Non-pigmented ciliary epithelial cell (primary cell): ENCODE data around the gene TKFC.

Experiments used
- DNase-seq: peaks from one replicate; pipeline ENCODE4 v3.0.0-alpha.2; 2010; ENCODE audit warnings: low read depth

Gene TKFC, protein sequence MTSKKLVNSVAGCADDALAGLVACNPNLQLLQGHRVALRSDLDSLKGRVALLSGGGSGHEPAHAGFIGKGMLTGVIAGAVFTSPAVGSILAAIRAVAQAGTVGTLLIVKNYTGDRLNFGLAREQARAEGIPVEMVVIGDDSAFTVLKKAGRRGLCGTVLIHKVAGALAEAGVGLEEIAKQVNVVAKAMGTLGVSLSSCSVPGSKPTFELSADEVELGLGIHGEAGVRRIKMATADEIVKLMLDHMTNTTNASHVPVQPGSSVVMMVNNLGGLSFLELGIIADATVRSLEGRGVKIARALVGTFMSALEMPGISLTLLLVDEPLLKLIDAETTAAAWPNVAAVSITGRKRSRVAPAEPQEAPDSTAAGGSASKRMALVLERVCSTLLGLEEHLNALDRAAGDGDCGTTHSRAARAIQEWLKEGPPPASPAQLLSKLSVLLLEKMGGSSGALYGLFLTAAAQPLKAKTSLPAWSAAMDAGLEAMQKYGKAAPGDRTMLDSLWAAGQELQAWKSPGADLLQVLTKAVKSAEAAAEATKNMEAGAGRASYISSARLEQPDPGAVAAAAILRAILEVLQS

DNA sequence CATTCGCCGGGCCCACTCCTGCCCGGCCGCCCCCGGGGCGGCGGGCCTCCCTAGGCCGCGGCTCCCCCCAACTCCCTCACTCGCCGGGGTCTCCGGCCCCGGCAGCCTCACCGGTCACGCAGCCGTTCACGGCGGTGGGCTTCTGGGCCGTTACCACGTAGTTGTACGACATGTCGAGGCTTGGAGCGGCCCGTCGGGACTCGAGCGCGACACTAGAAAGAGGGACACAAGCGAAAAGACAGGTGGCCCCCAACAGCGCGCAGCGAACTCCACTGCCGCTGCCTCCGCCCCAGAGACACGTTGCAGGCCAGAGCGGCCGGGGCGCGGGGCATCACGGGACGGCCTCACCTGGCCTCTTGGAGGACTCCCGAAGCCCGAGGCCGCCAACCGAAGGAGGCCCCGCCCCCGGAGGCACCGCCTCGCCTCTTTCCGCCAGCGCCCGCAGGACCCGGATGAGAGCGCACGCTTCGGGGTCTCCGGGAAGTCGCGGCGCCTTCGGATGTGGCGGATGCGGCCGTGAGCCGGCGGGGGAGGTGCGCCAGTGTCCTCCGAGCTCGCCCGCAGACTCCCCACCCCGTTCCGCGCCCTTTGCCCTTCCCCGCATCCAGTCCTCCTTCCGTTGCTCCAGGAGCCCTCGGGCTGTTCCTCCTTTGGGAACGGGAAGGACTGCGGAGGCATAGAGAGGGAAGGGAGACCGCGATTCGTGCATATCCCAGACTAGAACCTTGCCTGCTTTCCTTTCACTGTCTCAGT lies at the start of gene TKFC, which contains the start of gene DDB1:
Gene TKFC (plus strand): TSS at position 432 of the 753 bp plus-strand sequence. CDS start 1,501 bp downstream, outside the sequence.
Gene DDB1 (minus strand): TSS at position 309 of the 753 bp plus-strand sequence. CDS start 137 bp downstream, at position 172.
- peak; percentile 42 for DNase-seq

DNA sequence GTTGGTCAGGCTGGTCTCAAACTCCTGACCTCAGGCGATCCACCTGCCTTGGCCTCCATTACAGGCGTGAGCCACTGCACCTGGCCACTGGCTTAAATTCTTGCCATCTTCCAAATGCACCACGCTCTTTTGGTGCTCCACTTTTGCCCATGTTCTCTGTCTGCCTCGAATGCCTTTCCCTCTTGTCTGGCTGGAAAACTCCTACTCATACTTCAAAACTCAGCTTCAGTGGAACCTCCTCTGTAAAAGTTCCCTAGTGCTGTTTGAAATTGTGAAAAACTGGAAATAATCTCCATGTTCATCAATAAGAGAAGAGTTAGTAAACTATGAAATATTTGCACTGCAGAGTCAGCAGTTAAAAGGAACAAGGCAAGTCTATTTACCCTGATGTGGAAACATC lies 49.4 kb upstream of the TKFC start:
- no peak for DNase-seq

DNA sequence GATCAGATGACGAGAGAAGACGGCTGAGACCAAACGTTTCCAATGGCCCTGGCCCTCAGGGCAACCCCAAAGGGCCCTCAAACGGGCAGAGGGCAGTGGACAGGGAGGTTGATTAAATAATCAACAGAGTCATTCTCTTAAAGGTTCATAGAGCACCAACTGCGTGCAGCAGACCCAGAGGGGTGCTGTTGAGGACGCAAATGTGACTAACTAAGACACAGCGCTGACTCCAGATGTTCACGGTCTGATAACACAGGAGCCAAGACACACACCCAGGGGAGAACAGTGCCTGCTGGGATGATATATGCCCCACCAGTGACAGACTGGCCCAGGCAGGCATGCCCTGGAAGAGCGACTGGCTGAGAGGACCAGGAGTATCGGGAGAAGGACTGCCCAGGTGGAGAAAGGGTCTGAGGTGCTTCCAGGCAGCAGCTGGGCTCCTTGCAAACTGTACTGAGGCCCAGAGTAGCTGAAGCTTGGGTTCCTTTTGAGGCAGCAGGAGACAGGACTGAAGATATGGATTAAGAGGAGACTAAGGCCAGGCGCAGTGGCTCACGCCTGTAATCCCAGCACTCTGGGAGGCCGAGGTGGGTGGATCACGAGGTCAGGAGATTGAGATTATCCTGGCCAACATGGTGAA lies 45.6 kb upstream of the TKFC start:
- no peak for DNase-seq

DNA sequence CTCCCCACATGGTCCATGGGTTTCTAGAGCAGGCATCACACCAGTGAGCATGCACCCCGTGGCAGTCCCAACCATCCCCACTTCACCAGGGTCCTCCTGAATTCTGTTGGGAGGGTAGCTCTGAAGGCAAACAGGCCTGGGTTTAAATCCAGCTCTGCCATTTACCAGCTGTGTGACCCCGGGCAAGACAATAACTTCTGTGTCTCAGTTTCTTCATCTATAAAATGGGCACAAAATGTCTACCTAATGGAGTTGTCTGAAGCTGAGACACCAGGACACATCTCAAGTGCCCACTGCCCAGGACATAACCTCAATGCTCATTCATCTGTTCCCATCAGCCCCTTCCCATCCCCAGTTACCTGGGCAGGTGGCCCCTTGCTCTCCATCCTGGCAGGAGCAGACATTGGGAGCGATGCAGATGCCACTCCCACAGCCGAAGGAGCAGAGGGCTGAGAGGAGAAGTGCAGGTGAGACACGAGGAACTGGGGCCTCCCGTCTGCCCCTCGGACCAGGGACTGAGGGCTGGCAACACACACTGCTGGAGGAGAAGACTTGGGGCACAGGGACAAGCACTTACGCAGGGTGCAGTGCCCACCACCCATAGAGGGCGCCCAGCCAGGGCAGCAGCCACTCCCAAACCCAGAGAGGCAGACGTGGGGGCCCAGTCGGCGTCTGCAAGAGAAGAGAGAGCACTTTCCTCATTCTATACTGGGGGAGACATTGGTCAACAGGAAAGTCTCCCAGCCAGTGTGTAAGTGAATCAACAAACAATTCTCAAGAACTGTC lies 41.9 kb upstream of the TKFC start:
- no peak for DNase-seq

DNA sequence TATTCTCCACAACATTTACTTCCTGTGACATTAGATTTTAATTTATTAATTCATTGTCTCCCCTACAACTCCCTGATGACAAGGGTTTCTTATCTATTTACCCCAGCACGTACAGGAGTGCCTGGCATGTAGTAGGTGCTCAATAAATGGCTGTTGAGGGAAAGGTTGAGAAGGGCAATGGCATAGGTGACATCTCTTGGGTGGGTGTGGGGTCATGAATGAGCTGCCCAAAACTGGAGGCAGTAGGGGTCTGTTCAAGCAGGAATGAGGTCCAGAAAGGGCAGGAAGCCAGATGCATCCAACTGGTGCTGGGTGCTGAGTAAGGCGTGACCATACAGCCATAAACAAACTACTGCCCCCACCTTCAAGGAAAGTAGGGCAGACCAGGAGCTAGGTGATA lies 40.7 kb upstream of the TKFC start:
- no peak for DNase-seq

DNA sequence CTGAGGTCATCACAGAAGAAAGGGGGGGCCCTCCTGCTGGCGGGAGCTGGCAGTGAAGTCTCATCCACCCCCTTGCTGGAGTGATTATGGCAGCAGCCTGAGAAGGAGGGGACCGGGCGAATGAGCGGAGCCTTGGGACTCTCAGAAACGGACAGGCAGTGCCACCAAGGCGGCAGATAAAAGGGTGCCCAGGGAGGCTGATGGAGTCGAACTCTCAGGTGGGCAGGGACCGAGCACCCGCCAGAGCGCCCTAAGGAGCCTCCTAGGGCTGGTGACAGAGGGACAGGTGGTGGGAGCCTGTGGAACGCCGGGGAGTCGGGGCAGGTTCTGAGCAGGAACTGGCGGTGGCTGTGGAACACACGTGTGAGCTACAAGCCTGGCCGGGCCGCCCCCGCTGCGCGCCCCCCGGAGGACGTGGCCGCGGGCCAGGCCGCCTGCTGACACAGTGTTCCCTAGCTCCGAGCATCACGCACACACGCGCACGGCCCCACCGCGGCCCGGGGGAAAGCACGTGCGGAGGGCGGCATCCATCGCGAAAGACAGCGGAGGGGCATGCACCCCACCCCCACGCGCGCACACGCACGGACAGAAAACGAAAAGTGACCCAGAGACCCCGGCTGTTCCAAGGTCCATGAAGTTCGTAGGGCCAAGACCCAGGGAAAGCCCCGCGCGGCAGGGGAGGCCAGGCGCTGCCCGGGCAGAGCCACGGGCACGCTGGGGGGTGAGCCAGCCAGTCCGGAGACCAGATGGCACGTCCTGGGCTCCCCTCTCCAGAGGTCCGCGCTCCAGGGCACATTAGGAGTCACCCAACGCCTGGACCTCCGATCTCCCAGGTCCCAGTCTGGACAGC lies 38.9 kb upstream of the TKFC start:
- no peak for DNase-seq

DNA sequence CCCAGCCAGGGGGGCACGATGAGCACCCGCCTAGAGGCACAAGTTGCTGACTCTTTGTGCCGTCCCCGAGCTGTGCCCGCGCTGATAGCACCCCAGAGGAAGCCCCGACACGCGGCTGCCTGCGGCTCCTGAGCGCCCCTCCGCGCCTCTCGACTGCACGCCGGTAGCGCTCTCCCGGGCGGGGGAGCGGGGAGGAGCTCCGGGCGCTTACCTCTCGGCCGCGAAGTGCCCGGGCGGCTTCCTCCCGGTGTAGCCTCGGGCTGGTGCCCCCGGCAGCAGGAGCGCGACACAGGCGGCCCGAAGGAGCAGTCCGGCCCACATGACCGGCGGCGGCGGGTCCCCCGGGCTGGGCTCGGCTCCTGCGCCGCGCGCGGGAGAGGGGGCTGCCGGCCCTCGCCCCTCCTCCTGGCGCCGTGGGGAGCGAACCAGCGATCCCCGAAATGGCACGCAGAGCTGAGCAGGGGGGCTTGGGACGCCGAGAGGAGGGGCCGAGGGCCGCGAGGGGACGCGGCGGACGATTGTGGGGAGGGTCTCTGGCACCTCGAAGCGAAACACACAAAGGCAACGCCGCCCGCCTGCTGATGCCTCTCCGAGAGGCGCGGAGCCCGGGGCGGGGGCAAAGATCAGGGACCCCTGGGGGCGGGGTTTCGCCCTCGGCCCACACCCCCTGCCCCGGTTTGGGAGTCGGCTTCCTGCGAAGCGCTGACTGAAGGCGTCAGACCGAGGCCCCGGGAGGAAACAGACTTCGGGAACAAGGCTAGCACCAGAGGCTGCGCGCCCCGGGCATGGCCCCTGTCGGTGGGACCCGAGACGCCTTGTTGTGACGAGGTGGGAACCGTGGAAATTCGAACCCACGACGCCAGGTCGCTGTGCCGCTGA lies 38.1 kb upstream of the TKFC start, which contains the start of gene VWCE:
Gene VWCE (minus strand): TSS at position 600 of the 879 bp plus-strand sequence. CDS start 279 bp downstream, at position 321.
- DNase-seq, result no peak

DNA sequence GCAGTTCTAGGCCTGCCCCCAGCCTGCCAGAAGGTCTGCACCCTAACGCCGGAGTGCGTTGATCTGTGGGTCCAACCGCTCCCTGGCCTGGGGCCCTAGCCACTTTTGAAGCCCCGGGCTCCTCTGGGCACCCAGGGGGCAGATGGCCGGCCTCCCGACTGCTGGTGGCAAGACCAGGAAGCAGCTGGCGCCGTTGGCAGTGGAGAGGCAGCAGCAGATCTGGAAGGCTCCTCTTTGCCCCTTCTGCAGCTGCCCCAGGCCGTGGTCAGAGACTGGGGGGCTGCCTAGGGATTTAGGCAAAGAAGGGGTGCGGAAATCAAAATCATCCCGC lies 37.5 kb upstream of the TKFC start:
- DNase-seq, result no peak

DNA sequence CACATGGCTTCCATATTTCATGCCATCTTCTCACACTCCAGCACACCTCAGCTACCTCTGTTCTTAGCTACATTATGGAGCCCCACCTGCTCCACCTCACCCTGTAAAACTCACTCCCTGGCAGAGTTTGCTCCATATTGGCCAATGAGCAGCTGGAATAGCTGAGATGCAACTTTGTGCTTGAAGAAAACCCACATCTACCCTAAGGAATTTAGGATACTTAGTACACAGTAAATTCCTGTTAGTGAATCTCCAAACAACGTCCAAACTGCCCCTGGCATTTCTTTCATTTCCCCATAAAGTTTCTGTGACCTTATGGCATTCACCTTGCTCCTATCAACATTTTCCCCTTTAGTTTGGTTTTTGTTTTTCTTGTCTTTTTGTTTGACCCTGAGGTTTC lies 35.7 kb upstream of the TKFC start:
- DNase-seq, result no peak

DNA sequence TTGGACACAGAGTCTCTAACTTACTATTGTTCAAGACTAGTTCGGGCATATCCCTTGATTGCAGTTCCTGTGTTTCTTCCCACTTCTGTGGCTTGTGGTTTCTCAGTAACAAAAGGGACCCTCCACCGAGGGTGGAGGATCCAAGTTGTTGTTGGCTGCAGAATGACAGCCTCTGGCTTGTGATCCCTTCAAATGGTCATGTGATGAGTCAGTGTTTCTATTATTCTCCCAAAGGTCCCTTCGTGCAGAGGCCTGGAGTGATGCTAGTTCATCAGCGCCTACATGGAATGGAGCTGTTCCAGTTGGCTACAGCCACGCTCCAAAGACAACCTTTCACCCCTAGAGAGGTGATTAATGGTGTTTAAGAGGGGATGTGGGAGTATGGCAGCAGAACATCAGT lies 35.3 kb upstream of the TKFC start:
- peak; percentile 69 for DNase-seq

DNA sequence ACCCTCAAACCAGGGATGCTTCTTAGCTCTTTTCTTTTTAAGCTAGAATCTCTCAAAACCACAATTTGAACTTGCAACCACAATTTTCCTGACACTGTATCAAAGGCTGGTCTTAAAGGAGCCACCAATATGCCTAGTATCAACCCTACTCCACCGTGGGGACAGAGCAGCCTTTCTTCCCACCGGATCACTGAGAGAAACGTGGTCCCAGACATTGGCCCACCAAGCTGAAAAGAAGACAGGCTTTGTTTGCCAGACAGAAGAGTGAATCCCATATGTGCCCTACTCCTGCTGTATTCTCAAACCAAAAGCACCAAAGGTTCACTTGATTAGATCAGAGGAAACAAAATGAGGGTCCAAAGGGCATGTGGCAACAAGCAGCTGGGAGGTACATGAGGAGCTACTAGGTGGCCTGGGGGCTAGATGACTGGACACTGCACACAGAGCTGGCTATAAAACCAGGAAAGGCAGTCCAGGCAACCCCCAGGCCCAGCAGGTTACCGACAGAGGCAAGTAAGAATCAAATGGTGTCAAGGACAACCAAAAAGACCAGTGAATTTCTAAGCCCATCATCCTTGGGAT lies 34.3 kb upstream of the TKFC start:
- DNase-seq, result no peak

DNA sequence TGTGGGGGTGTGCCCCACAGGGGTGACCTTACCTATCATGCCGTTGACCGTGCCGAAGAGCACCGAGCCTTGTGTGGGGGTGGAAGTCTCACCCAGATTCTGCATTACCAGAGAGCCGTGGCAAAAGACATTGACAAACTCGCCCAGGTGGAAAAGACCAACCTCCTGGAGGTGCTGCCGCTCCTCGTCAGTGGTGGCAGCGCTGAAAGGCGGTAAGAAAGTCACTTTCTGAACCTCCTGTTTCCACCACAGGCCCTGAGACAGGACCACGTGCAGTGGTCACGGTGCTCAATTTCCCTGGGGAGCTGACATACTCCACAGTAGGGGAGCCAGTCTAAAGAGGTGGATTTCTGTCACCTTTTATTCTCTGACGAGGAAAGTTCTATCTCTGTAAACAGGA lies 30.5 kb upstream of the TKFC start:
- no peak for DNase-seq

DNA sequence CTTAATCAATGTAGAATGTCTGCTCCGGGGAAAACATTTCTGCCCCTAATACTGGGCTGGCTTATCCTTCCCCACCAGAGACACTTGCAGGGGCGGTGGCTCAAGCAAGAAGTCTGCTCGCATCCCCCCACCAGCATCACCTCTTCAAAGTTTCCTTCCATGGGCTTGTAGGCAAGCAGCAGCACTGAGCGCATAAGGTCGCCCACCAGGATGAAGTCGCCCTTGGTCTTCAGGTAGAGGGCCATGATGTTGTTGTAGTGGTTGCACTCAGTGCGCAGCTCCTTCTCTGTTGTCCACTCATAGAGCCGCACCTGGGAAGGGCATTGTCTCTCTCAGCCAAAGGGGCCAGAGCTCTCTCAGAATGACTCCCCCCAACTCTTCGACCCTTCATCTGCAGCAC lies 29.3 kb upstream of the TKFC start:
- no peak for DNase-seq

DNA sequence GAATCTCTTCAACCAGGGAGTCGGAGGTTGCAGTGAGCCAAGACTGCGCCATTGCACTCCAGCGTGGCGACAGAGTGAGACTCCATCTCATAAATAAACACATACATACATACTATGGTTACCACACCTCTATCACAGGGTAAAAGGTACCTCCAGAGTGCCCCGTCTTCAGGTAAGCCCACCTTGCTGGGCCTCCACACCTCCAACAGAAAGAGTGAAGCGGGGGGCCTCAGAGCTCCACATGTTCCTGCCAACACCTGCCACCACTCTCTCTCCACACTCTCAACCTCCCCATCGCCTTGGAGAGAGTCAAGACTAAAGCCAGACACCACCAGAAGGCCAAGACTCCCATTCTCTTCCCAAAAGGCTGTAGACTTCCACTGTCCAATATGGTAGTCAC lies 27.6 kb upstream of the TKFC start:
- DNase-seq, result no peak

DNA sequence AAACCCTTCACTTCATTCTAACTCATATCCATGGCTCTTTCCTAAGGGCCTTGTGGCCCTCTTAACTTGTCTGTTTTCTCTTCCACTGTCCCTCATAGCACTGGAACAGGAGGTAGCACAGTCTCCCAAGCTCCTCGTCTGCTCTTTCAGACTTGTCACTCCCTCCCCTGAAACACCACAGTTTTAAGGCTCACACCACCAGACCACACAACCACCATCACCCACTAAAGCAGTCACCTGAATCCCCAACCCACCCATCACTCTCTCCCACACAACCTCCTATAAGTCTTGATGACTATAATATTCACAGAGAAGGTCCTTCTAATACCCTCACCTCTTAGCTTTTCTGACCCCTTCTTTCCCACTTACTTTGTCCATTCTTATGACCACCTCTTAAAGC lies 26.8 kb upstream of the TKFC start:
- no peak for DNase-seq

DNA sequence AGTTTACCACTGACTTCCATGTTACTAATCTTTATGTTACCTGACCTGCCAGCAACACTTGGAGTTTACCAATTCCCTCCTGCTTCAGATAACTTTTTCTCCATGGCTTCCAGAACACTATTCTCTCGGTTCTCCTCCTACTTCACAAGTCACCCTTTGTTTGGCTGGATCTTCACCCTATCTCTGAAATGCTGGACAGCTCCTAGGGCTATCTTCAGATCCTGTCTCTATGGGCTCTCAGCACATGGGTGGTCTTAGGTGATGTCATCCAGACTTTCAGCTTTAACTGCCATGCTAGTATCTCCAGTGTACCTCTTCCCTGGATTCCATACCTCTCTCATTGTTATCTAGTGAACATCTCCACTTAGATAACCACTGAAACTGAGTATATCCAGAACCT lies 25.7 kb upstream of the TKFC start:
- DNase-seq, result no peak

DNA sequence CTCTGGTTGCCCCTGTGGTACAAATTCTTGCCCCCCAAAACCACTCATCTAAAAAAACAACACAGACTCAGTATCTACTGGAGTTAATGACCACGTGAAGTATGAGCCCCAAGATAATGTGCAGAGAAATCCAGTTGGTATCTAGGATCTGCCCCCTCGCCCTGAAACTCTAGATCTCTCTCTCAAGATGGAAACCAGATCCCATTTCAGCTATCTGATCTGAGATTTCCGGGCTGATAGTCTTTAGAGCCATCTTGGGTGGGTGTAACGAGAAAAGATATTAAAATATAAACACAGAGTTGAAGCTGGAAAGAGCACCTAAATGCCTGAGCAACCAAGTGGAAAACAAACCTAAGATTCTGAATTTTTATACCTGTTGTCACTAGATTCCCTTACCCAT lies 23.9 kb upstream of the TKFC start:
- DNase-seq, result no peak

DNA sequence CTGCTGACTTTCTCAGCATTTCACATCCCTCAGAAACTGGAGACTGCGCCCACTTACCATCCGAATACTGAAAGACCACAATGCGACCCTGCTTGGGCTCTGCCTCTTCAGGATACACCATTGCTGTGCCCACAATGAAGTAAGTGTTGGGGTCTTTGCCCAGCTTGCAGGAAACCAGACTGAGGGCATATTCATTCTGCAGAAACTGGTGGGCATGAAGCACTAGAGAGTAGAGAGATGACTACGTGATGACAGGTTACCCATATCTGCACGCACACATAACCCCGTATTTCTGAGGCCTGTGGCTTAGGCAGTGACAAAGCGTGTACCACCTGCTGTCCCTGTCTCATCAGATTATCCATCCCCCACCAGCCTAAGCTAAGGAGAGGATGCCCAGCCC lies 23.3 kb upstream of the TKFC start:
- DNase-seq, result no peak

DNA sequence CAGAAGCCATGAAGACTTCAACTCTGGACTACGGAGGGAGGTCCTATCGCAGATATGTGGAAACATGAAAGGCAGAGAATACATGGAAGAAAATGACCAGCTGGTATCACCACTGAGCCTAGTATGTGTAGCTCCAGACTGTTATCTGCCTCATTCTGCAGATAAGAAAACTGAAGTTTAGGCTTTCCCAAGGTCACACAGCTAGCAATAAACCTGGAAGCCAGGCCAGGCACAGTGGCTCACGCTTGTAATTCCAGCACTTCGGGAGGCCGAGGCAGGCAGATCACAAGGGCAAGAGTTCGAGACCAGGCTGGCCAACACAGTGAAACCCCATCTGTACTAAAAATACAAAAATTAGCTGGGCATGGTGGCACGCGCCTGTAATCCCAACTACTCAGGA lies 22.3 kb upstream of the TKFC start:
- DNase-seq, result no peak
